Epidermal melanocyte (primary cell): ENCODE measurements around the gene NOX3.

Experiments used
- DNase-seq: peaks from one replicate; pipeline ENCODE4 v3.0.0; 2011; ENCODE audit warnings: low spot score; ENCODE audit not compliant: insufficient read length

The NOX3 gene

DNA sequence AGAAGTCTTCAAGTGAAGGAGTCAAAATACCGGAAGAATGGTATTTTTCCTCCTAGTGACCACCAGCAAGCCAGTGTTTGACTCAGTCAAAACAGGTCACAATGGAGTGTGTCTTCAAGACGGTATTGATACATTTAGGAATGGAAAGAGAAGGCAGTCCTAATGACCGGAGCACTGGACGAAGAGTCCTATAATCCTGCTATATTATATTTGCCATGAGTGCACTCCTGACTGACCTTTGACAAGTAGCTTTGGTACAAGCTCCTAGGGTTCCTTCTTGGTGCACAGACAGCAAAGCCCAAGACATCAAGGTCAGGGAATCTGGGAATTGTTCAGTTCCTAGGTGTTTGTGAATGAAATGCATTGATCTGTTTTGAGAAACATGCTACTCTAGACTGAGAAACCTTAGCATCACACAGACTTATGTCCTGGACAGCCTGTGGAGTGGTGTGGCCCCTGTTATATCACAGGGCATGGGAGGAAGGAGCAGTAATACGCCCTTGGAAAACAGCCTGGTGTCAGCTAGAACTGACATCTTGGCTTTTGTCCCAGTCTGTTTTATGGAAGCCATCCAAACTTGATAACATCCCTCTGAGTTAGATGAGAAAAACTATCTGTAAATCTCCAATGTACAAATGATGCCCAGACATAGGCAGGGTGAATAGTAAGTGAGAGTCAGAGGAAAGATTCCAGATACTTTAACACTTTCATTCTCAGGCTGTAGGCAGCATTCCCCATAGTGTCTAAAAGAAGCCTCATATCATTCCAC lies 18.5 kb downstream of the NOX3 start:
- no peak for DNase-seq

DNA sequence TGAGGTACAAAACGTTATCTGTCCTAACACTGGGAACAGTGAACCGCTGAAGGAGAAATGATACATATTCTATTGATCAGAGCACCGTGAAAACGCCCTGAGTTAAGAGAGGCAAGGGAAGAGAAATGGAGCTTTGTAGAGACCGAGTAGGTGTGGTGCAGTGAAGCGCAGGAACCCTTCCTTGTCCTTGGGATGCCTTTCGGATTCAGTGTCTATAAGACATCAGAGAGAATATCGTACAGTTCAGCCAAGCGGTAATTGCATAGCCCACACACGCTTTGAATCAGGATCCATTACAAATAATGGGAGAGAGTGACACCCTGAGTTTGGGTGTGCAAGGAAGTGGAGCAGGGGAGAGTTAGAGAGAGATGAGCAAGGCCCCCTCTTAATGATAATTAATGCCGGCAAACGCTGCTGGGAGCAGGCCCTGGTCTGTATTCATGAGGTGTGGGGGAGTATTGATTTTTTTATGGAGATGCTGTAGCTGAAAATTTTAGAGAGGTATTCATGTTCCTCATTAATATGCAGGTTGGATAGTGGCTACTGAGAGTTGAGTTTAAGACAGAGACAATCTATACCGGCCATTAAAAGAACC lies 20.7 kb downstream of the NOX3 start:
- DNase-seq: no peak

DNA sequence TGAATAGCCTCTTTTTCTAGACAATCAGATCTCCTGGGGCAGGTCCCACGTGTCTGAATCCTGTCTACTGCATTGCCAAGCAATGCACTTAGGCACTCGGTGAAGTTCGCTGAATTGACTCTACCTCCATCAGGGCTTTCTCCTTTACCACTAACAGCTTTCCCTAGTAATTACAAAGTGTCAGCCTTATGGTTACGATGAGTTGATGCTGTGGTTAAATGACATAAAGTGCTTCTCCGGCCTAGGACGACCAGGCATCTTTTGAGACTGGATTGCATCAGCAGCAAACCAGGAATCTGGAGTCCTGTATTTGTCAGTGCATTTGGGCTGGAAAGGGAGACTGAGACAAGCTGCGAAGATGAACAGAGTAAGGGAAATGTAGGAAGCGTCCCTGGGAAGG lies 21.5 kb downstream of the NOX3 start:
- DNase-seq: no peak

DNA sequence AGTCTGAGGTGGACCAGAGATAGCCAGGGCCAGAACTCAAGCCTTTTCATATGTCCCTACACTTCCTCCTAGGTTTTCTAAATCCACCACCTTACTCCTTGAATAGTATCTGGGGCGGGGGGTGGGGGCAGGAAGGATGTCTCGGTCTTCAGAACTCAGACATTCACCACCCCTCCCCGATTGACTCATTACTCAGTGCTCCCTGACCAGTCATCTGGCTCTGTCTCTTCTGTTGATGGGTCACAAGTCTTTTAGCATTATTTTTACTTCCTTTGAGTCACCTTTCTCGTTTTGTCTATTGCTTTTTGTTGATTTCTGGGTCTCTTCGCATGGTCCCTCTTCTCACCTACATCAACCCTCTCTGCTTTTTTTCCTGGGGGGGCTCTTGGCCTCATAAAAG lies 23.3 kb downstream of the NOX3 start:
- no peak for DNase-seq

DNA sequence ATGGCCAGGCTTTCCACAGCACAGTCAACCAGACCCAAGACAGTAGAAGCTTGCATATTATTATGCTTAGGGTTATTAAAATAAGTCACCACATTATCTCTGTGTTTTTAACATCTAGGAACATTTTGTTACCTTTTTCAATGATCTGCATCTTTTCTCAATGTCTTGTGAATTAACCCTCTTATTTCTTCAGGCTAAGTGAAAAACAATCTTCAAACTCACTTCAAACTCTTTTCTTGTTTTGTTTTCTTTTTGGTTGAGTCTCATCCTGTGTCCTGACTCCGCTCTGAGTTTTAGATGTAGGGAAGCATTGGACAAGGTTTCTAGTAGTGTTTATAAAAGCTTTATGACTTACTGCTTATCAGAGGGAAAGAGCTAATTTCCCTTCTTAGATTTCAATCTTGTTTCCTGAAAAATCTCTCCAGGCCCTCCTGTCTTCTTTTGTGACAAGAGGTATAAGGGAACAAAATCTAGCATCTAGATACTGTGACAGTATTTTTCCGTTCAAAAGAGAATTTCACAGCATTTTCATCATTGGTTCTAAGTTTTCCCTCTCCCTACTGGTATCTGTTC lies 26.2 kb downstream of the NOX3 start:
- no peak for DNase-seq

DNA sequence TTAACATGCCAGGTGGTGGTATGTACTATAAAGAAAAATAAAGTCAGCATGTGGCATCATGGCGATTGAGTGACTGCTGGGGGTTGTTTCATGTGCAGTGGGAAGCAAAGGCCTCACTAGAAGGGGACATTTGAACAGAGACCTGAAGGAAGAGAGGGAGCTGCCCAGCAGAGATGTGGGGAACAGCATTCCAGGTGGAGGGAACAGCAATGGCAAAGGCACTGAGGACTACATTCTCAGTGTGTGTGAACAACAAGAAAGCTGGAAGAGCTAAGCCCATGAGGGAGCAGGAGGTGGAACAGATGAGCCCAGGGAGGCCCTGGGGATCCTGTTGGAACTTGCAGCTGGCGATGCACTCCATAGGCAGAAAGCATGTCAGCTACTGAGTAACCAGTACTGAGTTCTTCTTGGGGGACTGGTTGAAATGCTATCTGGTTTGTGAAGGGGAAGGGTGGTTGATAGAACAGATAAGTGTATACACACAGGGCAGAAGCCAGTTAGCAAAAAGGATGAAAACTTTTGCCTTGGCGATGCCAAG lies 29.2 kb downstream of the NOX3 start:
- no peak for DNase-seq

DNA sequence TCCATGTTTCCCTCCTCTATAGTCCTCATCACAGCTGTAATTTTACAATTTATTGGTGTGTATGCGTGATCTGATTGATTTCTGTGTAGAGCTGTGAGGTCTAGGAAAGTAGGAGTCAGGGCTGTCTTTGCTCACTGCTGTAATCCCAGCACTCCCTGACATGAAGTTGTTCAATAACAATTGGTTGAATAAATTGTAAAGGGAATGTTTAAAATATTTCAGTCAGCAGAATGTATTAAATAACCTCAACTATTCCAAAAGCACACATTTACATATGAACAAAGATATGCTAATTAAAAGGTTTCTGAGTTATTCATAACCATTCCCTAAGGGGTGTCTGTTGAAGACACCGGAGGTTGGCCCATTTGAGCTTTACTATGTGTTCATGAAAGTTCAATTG lies 31.5 kb downstream of the NOX3 start:
- DNase-seq: no peak

DNA sequence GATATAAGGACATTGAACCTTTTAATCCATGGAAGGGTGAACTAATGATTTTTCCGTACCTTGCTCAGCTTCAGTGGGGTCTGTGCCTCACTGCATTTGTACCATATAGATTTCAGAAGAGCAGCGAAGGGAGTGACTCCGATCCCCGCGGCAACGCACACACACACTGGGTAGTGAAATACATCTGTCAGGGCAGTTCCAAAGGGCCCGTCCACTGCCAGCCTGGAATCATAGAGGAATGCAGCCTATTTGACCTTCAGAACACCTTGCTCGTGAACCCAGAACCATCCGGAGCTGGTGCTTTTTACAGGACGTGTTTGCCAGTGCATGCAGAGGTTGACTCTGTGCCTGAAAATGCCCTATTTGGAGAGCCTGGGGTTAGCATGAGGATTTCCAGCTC lies 33.0 kb downstream of the NOX3 start:
- no peak for DNase-seq

DNA sequence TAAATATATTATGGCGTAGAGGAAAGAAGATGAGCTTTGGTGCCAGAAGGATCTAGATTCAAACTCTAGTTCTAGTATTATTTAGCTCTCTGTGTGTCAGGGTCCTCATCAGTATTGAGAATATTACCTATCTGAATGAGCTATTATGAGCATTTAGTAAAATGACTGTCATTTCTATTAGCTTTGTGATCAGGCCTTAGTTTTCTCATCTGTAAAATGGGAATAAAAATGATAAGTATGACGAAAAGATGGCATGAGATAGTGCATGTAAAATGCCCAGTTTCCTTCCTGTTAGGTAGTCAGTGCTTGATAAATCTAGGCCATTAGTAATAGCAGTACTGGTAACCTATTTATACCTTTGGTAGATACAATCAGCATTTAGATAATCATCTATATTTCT lies 35.1 kb downstream of the NOX3 start:
- no peak for DNase-seq

DNA sequence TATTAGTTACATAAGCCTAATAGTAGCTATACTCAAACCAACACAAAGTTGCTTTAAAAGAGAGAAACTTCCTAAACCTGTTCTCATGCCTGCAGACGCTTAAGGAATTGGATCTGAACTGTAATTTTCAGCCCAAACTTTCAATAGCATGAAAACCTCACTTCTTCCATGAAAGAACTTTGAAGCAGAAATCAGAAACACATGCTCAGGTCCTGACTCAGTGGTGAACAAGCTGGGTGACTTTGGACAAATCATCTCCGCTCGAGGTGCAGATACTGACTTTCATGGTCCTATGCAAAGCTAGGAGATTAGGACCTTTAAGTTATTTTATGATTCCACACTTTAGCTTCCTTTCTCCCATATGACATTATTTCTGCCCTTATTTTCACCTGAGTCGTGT lies 36.5 kb downstream of the NOX3 start:
- DNase-seq: no peak

DNA sequence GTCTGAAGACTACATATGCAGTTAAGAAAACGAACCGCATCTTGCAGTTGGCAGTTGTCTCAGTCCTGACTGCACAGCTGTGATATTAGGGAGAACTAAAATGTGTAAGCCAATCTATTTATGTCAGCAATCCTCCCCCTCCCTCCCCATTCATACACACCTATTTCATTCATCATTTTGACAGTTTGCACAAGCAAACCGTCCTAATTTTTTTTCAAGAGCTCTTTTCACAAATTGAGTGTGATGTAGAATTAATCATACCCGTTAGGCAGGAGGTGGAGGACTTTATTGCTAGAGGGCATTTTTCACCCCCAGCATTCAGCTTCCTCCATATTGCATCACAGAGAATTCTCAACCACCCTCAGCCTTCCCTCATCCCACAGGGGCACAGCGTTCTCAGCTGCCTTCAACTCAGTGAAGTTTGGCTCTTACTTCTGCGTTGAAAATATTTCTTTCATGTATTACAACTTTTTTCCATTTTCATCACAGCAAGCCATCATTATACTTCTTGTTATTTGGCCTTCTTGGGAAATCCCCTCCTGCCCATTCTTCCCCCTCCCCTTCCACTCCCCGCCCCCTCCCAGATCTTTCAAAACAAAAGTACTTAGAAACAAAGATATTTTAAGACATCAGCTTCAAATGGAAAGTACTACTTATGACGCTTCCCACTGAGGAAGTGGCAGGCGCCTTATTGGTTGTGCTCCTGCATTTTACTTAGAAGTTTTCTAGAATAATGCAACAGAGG lies 37.5 kb downstream of the NOX3 start:
- DNase-seq: no peak

DNA sequence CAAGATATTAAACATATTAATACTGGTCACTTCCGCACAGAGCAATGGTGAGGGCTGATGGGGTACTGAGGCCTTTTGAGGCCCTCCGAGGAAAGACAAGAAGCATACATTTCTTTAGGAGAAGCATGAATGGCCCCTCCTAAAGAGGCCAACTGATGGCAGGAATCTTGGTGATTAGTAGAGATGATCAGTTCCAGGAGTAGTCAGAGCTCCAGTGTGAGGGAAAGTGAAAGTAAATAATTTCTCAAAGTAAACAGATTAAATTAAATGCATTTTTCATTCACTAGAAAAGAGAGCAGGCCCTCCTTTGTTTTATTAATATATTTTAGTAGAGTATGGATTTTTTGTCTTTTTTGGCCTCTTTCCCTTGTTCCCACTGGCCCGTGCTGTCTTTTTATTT lies 38.2 kb downstream of the NOX3 start:
- no peak for DNase-seq

DNA sequence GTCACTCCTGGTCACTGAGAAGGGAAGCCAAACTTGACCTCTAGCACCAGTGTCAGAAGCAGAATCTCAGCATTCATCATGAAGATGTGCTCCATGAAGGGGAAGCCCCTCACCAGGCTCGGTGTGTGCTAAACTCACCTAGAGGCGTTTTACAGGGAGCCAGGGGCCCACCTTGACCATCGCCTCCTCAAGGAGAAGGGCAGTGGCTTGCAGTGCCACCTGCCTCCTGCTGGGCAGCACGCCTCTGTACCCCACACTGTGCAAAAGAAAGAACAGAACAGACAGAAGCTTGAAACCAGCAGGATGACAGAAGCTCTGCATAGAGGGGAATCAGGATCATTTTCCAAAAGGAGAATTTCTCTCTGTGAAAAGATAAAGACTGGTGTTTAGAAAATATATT lies 39.7 kb downstream of the NOX3 start:
- DNase-seq: no peak

DNA sequence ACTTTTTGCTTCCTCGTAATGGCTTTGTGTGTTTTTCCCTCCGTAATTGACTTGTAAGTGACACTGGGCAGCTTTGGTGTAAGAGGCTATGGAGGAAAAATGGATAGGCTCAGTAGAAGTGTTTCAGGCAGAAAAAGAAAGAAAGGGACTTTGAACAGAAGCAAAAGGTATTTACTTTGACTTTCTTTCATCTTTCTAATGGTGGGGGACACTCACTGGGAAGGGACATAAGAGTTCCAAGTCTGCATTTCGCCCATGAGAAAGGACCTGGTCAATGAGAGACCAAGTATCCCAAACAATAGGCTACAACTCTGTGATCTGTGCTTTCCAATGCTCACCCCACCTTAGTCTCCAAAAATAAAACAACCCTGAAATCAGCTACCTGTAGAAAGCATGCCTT lies 41.6 kb downstream of the NOX3 start:
- DNase-seq: no peak

DNA sequence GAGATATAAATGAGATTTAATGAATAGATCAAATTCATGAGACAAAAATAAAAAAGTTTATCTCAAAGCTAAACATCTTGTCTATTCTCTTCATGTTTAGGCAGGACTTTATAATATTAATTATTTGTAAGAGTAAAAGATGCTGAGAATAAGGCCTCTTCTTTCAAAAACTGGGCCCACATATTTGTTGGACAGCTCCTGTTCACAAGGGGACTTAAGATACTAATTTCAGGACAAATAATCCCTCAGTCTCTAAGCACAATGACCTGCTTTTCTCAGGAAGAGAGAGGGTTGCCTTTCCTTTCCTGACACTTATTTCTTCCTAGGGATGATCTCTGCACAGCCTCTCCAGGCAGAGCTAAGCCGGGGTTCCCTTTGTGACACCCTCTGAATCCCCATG lies 43.3 kb downstream of the NOX3 start:
- no peak for DNase-seq

DNA sequence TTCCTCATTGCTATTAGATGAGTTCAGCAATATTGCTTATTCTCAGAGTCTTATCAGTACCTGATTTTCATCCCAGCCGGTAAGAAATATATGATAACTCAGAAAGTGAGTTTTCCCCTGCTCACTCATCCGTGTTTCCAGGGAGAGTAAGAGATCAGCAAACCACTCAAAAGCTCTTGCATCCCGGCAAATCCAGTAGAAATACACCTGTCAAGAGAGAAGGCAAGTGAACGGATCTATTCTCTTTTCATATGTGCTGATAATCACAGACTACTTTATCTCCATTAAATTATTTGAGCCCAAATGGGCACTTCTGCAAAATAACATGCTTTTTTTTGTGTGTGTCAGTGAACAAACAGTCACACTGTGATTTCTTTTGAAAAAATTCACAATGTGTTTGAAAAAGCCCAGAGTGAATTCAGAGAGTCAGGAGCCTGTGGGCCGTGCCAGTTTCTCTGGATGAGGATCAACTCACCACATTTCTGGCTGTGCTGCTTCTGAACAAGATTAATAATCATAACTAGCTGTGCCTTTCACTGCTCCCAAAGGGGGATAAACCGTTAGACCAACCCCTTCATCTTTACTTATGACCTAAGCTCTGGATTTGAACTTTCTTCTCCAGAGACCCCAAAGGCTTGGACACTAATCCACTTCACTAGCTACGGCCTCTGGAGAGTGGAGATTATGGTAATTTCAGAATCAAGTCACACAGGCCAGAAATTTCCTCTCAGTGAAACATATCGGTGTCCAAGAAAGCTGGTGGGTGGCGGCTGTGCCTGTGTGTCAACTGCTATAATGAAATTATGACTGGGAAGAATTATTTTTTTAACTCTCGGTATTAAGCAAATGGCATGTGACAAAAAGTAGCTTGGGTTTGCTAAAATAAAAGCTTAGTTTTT lies 44.2 kb downstream of the NOX3 start:
- DNase-seq: no peak

DNA sequence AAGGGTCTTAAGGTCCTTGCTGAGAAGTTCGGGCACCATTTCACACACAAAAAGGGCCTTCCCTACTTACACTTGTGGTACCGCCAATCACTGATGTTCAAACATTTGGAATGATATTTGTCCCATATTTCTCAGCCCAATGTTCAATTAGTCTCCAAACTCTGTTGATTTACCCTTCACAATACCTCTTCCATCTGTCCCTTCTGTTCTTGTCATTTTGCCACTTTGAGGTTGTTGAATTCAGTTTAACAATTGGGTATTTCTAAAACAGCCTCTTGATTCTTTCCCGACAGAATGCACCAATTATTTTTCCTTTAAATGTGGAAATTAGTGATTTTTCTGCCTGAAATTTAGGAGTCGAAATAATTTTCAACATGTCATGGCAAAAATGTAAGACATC lies 46.2 kb downstream of the NOX3 start:
- DNase-seq: no peak

DNA sequence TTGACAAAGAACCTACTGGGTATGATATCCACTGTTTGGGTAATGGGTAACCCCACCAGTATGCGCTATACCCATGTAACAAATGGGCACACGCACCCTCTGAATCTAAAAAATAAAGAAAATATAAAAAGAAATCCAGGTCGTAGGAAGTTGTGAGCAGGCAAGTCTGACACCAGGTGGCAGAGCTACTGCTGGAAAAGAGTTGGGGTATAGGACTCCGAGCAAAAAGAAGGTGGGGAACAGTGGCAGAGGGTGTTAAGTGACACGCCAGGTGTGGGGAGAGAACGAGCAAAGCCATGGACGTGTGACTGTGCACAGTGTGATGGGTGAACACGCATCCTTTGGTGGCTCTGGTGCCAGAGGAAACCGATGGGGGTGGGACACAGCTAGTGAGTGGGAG lies 46.7 kb downstream of the NOX3 start:
- no peak for DNase-seq

DNA sequence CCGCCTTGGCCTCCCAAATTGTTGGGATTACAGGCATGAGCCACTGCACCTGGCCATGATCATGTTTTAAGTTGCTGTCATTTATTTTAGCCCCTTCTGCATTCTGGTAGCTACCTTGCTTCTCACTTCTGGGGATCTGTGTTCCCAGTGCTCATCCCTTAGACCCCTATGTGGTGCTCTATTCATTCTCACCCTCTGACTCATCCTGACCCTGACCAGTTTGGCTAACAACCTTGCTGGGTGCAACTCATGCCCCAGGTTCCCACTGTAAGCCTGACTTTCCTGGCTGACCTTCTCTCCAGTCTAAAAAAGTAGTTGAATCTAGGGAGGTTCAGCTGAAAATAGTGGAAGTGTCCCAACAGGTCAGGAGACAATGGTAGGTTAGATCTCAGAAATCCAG lies 47.4 kb downstream of the NOX3 start:
- no peak for DNase-seq

DNA sequence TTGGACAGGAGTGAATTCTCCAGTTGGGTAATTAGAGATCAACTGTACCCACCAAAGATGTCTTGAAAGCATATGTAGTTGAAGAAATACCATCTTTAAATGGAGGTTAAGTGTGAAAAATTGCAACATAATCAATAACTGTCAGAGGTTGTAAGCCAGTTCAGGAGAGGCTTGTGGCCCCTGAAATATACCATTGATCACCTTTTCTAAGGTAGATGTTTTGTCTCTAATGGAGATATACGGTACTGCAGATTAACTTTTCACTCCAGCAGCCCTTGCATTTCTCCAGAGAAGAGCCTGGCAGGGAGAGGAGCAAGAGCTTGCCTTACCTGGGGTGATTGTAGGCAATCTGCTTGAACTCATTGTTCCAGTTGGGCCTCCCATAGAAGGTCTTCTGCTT lies 48.8 kb downstream of the NOX3 start:
- DNase-seq: no peak

DNA sequence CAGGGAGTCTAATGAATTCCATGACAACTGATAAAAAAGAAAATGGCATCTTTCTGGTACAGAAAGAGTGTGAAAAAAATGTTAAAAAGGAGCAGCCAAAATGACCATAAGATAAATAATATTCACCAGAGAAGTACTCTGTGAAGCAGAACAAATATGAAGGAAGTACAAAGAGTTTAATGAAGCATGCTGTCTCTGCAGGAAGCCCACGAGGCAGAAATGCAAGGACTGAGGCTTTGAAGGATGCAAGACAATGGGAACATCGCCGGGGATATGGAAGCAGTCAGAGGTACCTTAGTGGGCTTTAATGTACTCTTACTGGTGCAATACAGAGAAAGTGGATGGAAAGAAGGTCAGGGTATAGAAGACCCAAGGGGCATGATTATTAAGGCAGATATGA lies 50.7 kb downstream of the NOX3 start:
- DNase-seq: no peak
